OCI-LY7 (cell line): ENCODE data around the gene IRX3. TPM values are rescaled to one million over a fixed set of nuclear protein-coding genes. Genes with fewer than 3 reads are reported as not detected.

Source experiments
- BruUV-seq: library from RNA; stranded (reverse); fragments of 400-500 nt; replicated peaks from 2 replicates; lab custom pipeline; 2021; lab: Mats Ljungman, UMichigan
- CTCF ChIA-PET: fragments of 300-600 bp; sonication (Branson Sonifier 250); formaldehyde crosslinking; loops from one replicate; lab custom pipeline; 2022; ENCODE audit warnings: antibody characterized with exemption; ENCODE audit not compliant: unreplicated experiment; lab: Charles Lee
- POLR2A ChIA-PET: fragments of 300-600 bp; sonication (Branson Sonifier 250); formaldehyde crosslinking; loops from one replicate; lab custom pipeline; 2022; ENCODE audit warnings: antibody characterized with exemption; lab: Charles Lee
- DNase-seq: peaks from one replicate; pipeline ENCODE4 v3.0.0-alpha.2; 2015; ENCODE audit warnings: low spot score
- H2AFZ ChIP-seq: fragments of 200-600 bp; sonication (generic), shearing (Covaris generic); 2 replicates; pipeline ENCODE4 v1.6.1; 2014; ENCODE audit warnings: mild to moderate bottlenecking, antibody characterized with exemption, low read length, moderate library complexity
- H3K27ac ChIP-seq: fragments of 200-600 bp; sonication (generic); 2 replicates; pipeline ENCODE4 v1.5.1; 2014; ENCODE audit warnings: mixed run types, low read depth, mild to moderate bottlenecking, moderate library complexity, low read length, inconsistent platforms; ENCODE audit not compliant: poor library complexity, severe bottlenecking
- H3K36me3 ChIP-seq: fragments of 200-600 bp; sonication (generic); 2 replicates; pipeline ENCODE4 v1.6.1; 2014; ENCODE audit warnings: mild to moderate bottlenecking, antibody characterized with exemption, low read length, moderate library complexity, mixed read lengths; ENCODE audit not compliant: insufficient read depth
- H3K4me1 ChIP-seq: fragments of 200-600 bp; sonication (generic); 2 replicates; pipeline ENCODE4 v1.5.1; 2014; ENCODE audit warnings: mild to moderate bottlenecking, low read length; ENCODE audit not compliant: insufficient read depth, poor library complexity, severe bottlenecking
- H3K4me2 ChIP-seq: fragments of 200-600 bp; sonication (generic); 2 replicates; pipeline ENCODE4 v1.6.1; 2014; ENCODE audit warnings: mild to moderate bottlenecking, low read length
- H3K4me3 ChIP-seq: fragments of 200-600 bp; sonication (generic); 2 replicates; pipeline ENCODE4 v1.5.1; 2014; ENCODE audit warnings: mild to moderate bottlenecking, low read depth, low read length; ENCODE audit not compliant: poor library complexity, severe bottlenecking
- H3K79me2 ChIP-seq: fragments of 200-600 bp; sonication (generic); 2 replicates; pipeline ENCODE4 v1.6.1; 2016; ENCODE audit warnings: low read depth, mild to moderate bottlenecking, low read length, moderate library complexity, mixed read lengths; ENCODE audit not compliant: insufficient read depth
- H3K9me2 ChIP-seq: fragments of 200-600 bp; sonication (generic); 2 replicates; pipeline ENCODE4 v1.6.1; 2016; ENCODE audit warnings: mild to moderate bottlenecking, low read length, mixed read lengths; ENCODE audit not compliant: insufficient read depth
- H3K9me3 ChIP-seq: fragments of 200-600 bp; sonication (generic); 2 replicates; pipeline ENCODE4 v1.6.1; 2014; ENCODE audit warnings: mild to moderate bottlenecking, mixed run types, low read length, mixed read lengths
- H4K20me1 ChIP-seq: fragments of 200-600 bp; sonication (generic); 2 replicates; pipeline ENCODE4 v1.6.1; 2014; ENCODE audit warnings: mild to moderate bottlenecking, antibody characterized with exemption, low read length, moderate library complexity, mixed read lengths; ENCODE audit not compliant: insufficient read depth
- EZH2phosphoT487 ChIP-seq: fragments of 200-600 bp; sonication (generic); IDR thresholded peaks from 2 replicates; pipeline ENCODE4 v1.6.1; 2018; ENCODE audit warnings: low read depth, borderline replicate concordance, mild to moderate bottlenecking, mixed run types, antibody characterized with exemption, low read length, moderate library complexity, mixed read lengths
- intact Hi-C: fragments of 100-400 bp; cut with micrococcal nuclease; formaldehyde crosslinking; loops from one replicate; pipeline ENCODE4 v1.10.0; 2022; ENCODE audit not compliant: unreplicated experiment
- total RNA-seq, 2 experiments: library from RNA; depleted of rRNA in 1 of 2; stranded (reverse); fragments of >200 nt in 1 of 2; shearing (Covaris generic) in 1 of 2; gene quantifications; 2 replicates each; pipeline ENCODE4 v1.2.3, GENCODE V29; 2014 to 2022
- TF ChIP-seq, protein P1 (sequence below): fragments of 200-600 bp; sonication (generic); conservative IDR thresholded peaks from 2 replicates; pipeline ENCODE4 v1.5.1; 2014; ENCODE audit warnings: mild to moderate bottlenecking, antibody characterized with exemption, low read length, moderate library complexity, mixed read lengths

The IRX3 gene
- total RNA-seq, 2 experiments from 2014 or later: not detected

- Histone ChIP-seq H3K4me3 (no peak overlapping the region), H3K4me1 (no peaks in the 10 kb centered on the region), H4K20me1 (no peaks in the 10 kb centered on the region), H3K27ac (no peak overlapping the region), H3K9me3 (no peaks in the 10 kb centered on the region), H2AFZ (no peak overlapping the region), H3K4me2 (no peak overlapping the region), H3K36me3 (no peaks in the 10 kb centered on the region), H3K79me2 (no peaks in the 10 kb centered on the region), H3K9me2 (no peaks in the 10 kb centered on the region)
- no TSS peak for BruUV-seq
- intact Hi-C loops: no loop called here
- CTCF ChIA-PET: no interaction called here
- TF ChIP-seq, protein P1, sequence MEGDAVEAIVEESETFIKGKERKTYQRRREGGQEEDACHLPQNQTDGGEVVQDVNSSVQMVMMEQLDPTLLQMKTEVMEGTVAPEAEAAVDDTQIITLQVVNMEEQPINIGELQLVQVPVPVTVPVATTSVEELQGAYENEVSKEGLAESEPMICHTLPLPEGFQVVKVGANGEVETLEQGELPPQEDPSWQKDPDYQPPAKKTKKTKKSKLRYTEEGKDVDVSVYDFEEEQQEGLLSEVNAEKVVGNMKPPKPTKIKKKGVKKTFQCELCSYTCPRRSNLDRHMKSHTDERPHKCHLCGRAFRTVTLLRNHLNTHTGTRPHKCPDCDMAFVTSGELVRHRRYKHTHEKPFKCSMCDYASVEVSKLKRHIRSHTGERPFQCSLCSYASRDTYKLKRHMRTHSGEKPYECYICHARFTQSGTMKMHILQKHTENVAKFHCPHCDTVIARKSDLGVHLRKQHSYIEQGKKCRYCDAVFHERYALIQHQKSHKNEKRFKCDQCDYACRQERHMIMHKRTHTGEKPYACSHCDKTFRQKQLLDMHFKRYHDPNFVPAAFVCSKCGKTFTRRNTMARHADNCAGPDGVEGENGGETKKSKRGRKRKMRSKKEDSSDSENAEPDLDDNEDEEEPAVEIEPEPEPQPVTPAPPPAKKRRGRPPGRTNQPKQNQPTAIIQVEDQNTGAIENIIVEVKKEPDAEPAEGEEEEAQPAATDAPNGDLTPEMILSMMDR: no peak
- TF ChIP-seq EZH2phosphoT487: no peak
- POLR2A ChIA-PET: no interaction called here
- no peak for DNase-seq
Observed at GRCh38 chr16:54268340-54268739, 18.2 kb downstream of the IRX3 start.

DNA sequence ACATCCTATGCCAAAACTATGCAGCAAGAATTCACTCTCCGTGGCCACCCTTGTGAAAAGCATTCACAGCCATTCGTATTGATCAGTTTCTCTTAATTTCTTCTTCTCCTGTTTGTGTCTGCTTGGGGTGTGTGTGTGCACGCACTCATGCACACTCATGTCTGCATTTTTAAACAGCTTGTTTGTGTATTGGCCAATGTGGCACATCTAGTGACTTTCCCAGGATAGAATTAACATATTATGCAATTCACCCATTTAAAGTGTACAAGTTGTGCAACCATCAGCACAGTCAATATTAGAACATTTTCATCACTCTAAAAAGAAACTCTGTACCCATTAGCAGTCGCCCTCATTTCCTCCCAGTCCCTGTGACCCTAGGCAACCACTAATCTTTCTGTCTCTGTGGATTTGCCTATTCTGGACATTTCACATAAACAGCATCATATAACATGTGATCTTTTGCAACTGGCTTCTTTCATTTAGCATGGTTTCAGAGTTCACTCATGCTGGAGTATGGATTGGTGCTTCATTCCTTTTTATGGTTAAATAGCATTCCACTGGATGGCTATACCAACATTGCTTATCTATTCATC lies 20.1 kb downstream of the IRX3 start:
- no TSS peak for BruUV-seq
- POLR2A ChIA-PET: no interaction called here

DNA sequence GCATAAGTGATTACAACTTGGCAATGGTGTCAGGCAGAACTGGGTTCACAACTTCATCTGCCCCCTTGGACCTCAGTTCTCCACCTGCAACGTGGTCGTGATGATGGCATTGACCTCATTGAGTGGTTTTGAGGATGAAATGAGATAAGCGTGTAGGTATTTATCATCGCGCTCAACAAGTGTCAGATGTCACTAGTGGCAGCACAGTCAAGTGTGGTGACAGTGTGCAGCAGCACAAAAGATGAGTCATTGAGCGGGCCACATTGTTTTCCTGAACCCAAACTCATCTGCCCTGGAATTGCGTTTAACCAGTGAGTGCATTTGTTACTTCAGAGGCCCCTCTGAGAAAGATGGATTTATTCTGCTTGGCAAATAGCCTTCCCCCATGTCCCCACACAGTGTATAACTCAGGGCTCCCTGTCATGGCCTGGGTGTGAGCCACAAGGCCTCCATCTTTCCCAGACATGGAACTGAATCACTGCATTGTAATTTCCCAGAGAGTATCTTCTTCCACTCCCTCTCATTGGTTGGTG lies 20.9 kb downstream of the IRX3 start:
- Histone ChIP-seq H3K4me1 (no peaks in the 10 kb centered on the region), H3K4me3 (no peak overlapping the region), H3K79me2 (no peaks in the 10 kb centered on the region), H3K4me2 (no peak overlapping the region), H3K36me3 (no peaks in the 10 kb centered on the region), H2AFZ (no peak overlapping the region), H3K9me2 (no peaks in the 10 kb centered on the region), H3K27ac (no peak overlapping the region), H4K20me1 (no peaks in the 10 kb centered on the region), H3K9me3 (no peaks in the 10 kb centered on the region)
- BruUV-seq: no TSS peak
- CTCF ChIA-PET: no interaction called here
- POLR2A ChIA-PET: no interaction called here
- DNase-seq: no peak
- TF ChIP-seq, protein P1: no peak
- no peak for TF ChIP-seq EZH2phosphoT487
- intact Hi-C loops: no loop called here

More for the DNA sequence above, 20.1 kb downstream of the IRX3 start:
- Histone ChIP-seq H3K36me3 (no peaks in the 10 kb centered on the region), H3K9me3 (no peaks in the 10 kb centered on the region), H3K4me2 (no peak overlapping the region), H3K4me3 (no peak overlapping the region), H3K9me2 (no peaks in the 10 kb centered on the region), H2AFZ (no peak overlapping the region), H3K27ac (no peak overlapping the region), H4K20me1 (no peaks in the 10 kb centered on the region), H3K4me1 (no peaks in the 10 kb centered on the region), H3K79me2 (no peaks in the 10 kb centered on the region)
- DNase-seq: no peak
- CTCF ChIA-PET: no interaction called here
- TF ChIP-seq EZH2phosphoT487: no peak
- intact Hi-C loops: no loop called here
